Left ventricle myocardium inferior (tissue), 1 donor: Measurements from ENCODE around the gene POLR1A. TPM values are rescaled to one million over a fixed set of nuclear protein-coding genes. Genes with fewer than 3 reads are reported as not detected.
A peak's percentile ranks its signal among the peaks of the same experiment; 100 is the strongest.

ENCODE experiments used
- DNase-seq: peaks from one replicate; pipeline ENCODE4 v3.0.0-alpha.2; 2020
- H3K27ac ChIP-seq: fragments of 200-600 bp; replicated peaks from 2 replicates; pipeline ENCODE4 v1.8.0; 2021
- H3K27me3 ChIP-seq: fragments of 200-600 bp; 2 replicates; pipeline ENCODE4 v1.8.0; 2021; ENCODE audit warnings: low read depth
- H3K36me3 ChIP-seq: fragments of 200-600 bp; 2 replicates; pipeline ENCODE4 v1.8.0; 2021
- H3K4me1 ChIP-seq: fragments of 200-600 bp; 2 replicates; pipeline ENCODE4 v1.8.0; 2021
- H3K4me3 ChIP-seq: fragments of 200-600 bp; 2 replicates; pipeline ENCODE4 v1.8.0; 2021; ENCODE audit warnings: mild to moderate bottlenecking, moderate library complexity
- H3K9me3 ChIP-seq: fragments of 200-600 bp; replicated peaks from 2 replicates; pipeline ENCODE4 v1.8.0; 2021
- intact Hi-C: fragments of 100-400 bp; cut with micrococcal nuclease; formaldehyde crosslinking; loops from one replicate; pipeline ENCODE4 v1.11.0; 2022
- total RNA-seq: library from RNA; stranded (reverse); fragmentation: NEBNext Ultra II Directional; extraction: Animal tissue kit (Norgen Biotek cat#: 25700); gene quantifications from one replicate; pipeline ENCODE4 v1.2.1, GENCODE V29; 2021
- TF ChIP-seq, protein P1 (sequence below): fragments of 200-600 bp; IDR thresholded peaks from 2 replicates; pipeline ENCODE4 v1.8.0; 2021; ENCODE audit warnings: antibody characterized with exemption, mild to moderate bottlenecking, borderline replicate concordance
- donor health status: DM: no; HTN: yes; CAD: no; lungs with severe emphysema.

POLR1A gene
- total RNA-seq, 1 donor from 2014 or later, result 16.3 TPM

DNA sequence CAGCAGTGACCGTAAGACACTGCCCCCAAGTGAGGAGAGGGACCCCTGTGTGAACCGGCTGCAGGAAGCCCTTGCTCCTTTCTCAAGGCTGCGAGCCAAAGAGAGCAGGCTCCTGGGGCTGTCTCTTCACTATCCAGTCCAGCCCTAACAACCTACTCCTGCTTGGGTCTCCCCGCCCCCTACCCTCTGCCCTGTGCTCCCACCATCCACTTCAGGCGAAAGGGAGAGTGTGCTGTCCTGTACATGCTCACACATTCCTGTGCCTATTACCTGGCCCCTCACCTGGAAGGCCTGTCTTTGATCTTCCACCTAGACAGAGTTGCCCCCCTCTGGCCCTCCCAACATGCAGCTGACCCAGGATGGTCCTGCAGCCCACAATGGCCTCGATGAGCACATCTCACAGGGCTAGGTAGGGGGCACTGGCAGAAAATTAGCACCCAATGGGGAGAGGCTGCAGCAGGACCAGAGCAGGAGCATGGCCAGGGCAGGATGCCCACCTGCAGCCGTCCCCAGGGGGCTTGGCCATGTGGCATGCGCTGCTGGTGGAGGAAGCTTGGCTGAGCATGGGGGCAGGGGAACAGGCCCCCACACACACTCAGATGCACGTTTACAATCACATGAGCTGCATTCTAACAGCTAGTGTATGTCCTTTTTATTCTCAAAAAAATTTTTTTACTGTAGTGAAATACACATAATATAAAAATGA, 93.5 kb downstream of the POLR1A start:
- peaks cover 27% of the 10 kb centered on the region for H3K9me3 ChIP-seq
- peaks cover 8% of the 10 kb centered on the region for H3K4me1 ChIP-seq
- TF ChIP-seq, protein P1, sequence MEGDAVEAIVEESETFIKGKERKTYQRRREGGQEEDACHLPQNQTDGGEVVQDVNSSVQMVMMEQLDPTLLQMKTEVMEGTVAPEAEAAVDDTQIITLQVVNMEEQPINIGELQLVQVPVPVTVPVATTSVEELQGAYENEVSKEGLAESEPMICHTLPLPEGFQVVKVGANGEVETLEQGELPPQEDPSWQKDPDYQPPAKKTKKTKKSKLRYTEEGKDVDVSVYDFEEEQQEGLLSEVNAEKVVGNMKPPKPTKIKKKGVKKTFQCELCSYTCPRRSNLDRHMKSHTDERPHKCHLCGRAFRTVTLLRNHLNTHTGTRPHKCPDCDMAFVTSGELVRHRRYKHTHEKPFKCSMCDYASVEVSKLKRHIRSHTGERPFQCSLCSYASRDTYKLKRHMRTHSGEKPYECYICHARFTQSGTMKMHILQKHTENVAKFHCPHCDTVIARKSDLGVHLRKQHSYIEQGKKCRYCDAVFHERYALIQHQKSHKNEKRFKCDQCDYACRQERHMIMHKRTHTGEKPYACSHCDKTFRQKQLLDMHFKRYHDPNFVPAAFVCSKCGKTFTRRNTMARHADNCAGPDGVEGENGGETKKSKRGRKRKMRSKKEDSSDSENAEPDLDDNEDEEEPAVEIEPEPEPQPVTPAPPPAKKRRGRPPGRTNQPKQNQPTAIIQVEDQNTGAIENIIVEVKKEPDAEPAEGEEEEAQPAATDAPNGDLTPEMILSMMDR, result no peak
- H3K36me3 ChIP-seq, result peaks cover 8% of the 10 kb centered on the region
- H3K4me3 ChIP-seq, result no peak overlapping the region
- H3K27ac ChIP-seq, result peak overlapping the region; percentile 64
- no peak for DNase-seq
- intact Hi-C loops, result no loop called here
- peaks cover 66% of the 10 kb centered on the region for H3K27me3 ChIP-seq

- Histone ChIP-seq H3K27me3 (peaks cover 60% of the 10 kb centered on the region), H3K4me3 (no peak overlapping the region), H3K27ac (peak overlapping the region; percentile 64), H3K36me3 (peaks cover 8% of the 10 kb centered on the region), H3K4me1 (peaks cover 2% of the 10 kb centered on the region), H3K9me3 (peaks cover 32% of the 10 kb centered on the region)
- intact Hi-C loops, result no loop called here
- TF ChIP-seq, protein P1, result no peak
- no peak for DNase-seq
Observed at GRCh38 chr2:86011449-86011941, 94.2 kb downstream of the POLR1A start.

- Histone ChIP-seq H3K27ac (no peak overlapping the region), H3K27me3 (peaks cover 47% of the 10 kb centered on the region), H3K4me3 (no peak overlapping the region), H3K4me1 (no peaks in the 10 kb centered on the region), H3K36me3 (peaks cover 8% of the 10 kb centered on the region), H3K9me3 (peaks cover 44% of the 10 kb centered on the region)
- TF ChIP-seq, protein P1, result no peak
- intact Hi-C loops, result no loop called here
- no peak for DNase-seq
Observed at GRCh38 chr2:86010083-86010482, 95.6 kb downstream of the POLR1A start.

GRCh38 chr2:86006524-86006923, 99.2 kb downstream of the POLR1A start:
- H3K27me3 ChIP-seq, result peaks cover 18% of the 10 kb centered on the region
- H3K4me1 ChIP-seq, result no peaks in the 10 kb centered on the region
- intact Hi-C loops, result no loop called here
- H3K27ac ChIP-seq, result no peak overlapping the region
- peaks cover 34% of the 10 kb centered on the region for H3K9me3 ChIP-seq
- TF ChIP-seq, protein P1, result no peak
- H3K4me3 ChIP-seq, result no peak overlapping the region
- no peaks in the 10 kb centered on the region for H3K36me3 ChIP-seq
- no peak for DNase-seq

- Histone ChIP-seq H3K27me3 (peaks cover 13% of the 10 kb centered on the region), H3K4me1 (peaks cover 23% of the 10 kb centered on the region), H3K9me3 (peaks cover 44% of the 10 kb centered on the region), H3K4me3 (no peak overlapping the region), H3K27ac (no peak overlapping the region), H3K36me3 (no peaks in the 10 kb centered on the region)
- intact Hi-C loops, result no loop called here
- no peak for DNase-seq
- TF ChIP-seq, protein P1, result no peak
Observed at GRCh38 chr2:86003967-86004366, 101.7 kb downstream of the POLR1A start.
